Right lobe of liver (tissue), 6 donors: ENCODE results near the gene FGF3. TPM values are rescaled to one million over a fixed set of nuclear protein-coding genes. Genes with fewer than 3 reads are reported as not detected.
A peak's percentile ranks its signal among the peaks of the same experiment; 100 is the strongest.

Experiments used
- ATAC-seq, 4 donors: fragments of 200-7000 bp; cut with Tn5 transposase; one replicate each; pipeline ENCODE4 v1.9.1; 2020; ENCODE audit warnings: mild to moderate bottlenecking in 4 of 4, moderate library complexity in 4 of 4
- DNase-seq, 3 donors: peaks; one replicate each; pipeline ENCODE4 v3.0.0-alpha.2; 2020
- H3K27ac ChIP-seq, 3 donors: fragments of 200-600 bp; one replicate each; pipeline ENCODE4 v1.8.0; 2022
- H3K27me3 ChIP-seq, 2 donors: fragments of 200-600 bp; one replicate each; pipeline ENCODE4 v1.8.0; 2022
- H3K36me3 ChIP-seq, 4 donors: fragments of 200-600 bp; sonication (generic) in 1 of 4; one replicate each; pipeline versions ENCODE4 v1.5.1 to v1.8.0; 2017 to 2022; ENCODE audit warnings: control low read depth in 1 of 4
- H3K4me1 ChIP-seq, 4 donors: fragments of 200-600 bp; sonication (generic) in 1 of 4; one replicate each; pipeline versions ENCODE4 v1.5.1 to v1.8.0; 2017 to 2022; ENCODE audit warnings: control low read depth in 1 of 4
- H3K4me3 ChIP-seq, 3 donors: fragments of 200-600 bp; one replicate each; pipeline ENCODE4 v1.8.0; 2022
- H3K9me3 ChIP-seq, 4 donors: fragments of 200-600 bp; sonication (generic) in 1 of 4; one replicate each; pipeline versions ENCODE4 v1.5.1 to v1.8.0; 2017 to 2022; ENCODE audit warnings: control low read depth in 1 of 4
- CTCF ChIP-seq, 4 donors: fragments of 200-600 bp in 3 of 4; fragments of 450-650 bp in 1 of 4; IDR thresholded peaks; one replicate each; pipeline versions ENCODE4 v1.5.1 to v1.8.0; 2016 to 2022; ENCODE audit warnings: antibody characterized with exemption in 4 of 4, mild to moderate bottlenecking in 2 of 4
- POLR2A ChIP-seq: fragments of 450-650 bp; IDR thresholded peaks from one replicate; pipeline ENCODE4 v1.6.1; 2017; ENCODE audit warnings: antibody characterized with exemption, mild to moderate bottlenecking
- WGBS: methylation state at CpG from one replicate; pipeline ENCODE4 v1.1.6; 2018; ENCODE audit warnings: low coverage, low lambda C conversion rate; ENCODE audit not compliant: insufficient coverage; ENCODE audit errors: missing lambda C conversion rate; 5-methylcytosine and 5-hydroxymethylcytosine counted together
- intact Hi-C, 2 donors: fragments of 100-400 bp; cut with DNase I; formaldehyde crosslinking; loops; one replicate each; pipeline versions ENCODE4 v1.11.2 to v1.14.1; 2022
- total RNA-seq, 6 experiments: library from RNA; depleted of rRNA in 2 of 6; stranded (reverse); fragments of >200 nt in 2 of 6; fragmentation: NEBNext Ultra II Directional in 3 of 6; extraction: Animal tissue kit (Norgen Biotek cat#: 25700) in 3 of 6; gene quantifications; one replicate each; pipeline versions ENCODE4 v1.1.0 to v1.2.4, GENCODE V29; 2016 to 2023
- donor health status: DM: no; HTN: yes; CAD: no.
- donor health status: DM: no; HTN: no; CAD: no.
- donor health status: DM: no; HTN: no; CAD: no.
- donor health status: DM: no; HTN: yes; CAD: no.
- donor health status: DM: no; HTN: yes; CAD: no.

FGF3 gene
- total RNA-seq, 6 experiments from 2014 or later = not detected

DNA sequence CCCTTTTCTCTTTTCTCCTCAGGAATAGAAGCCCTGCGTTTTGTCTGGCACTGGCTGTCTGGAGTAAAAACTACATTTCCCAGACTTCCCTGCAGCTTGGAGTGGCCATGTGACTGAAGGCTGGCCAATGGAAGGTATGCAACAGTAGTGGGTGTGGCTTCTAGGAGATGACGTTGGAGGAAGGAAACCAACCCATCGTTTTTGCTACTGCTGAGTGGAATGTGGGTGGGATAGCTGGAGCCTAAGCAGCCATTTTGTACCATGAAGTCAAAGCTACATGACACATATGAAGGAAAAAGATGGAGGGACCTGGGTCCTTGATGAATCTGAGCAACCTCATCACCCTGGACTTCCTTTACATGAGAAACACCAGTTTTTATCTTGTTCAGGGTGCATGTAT, 19.6 kb downstream of the FGF3 start:
- WGBS = 0% methylated on average over 2 of the region's 3 CpGs
- no peaks in the 10 kb centered on the region for H3K9me3 ChIP-seq

DNA sequence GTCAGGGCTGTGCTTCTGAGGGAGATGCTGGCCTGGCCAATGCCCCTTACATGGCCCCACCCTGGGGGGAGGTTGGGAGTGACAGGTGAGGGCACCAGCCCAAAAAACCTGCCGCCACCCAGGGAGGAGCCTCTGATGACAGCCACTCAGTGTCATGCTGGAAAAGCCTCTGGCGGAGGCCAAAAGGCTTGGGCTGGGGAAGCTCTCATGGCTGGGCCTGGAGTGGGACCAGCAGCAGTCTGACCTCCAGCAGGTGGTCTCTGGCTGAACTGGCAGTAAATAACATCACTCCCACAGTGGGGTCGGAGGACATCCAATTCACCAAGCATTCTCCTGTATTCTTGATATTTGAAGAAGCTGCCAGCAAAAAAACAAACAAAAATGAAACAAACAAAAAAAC, 20.1 kb downstream of the FGF3 start:
- no peak overlapping the region for H3K4me3 ChIP-seq
- H3K27me3 ChIP-seq = no peaks in the 10 kb centered on the region
- TF ChIP-seq POLR2A (no peak), CTCF (IDR thresholded peaks at IDR 0.05) (no peak)
- no peaks in the 10 kb centered on the region for H3K9me3 ChIP-seq
- no peaks in the 10 kb centered on the region for H3K36me3 ChIP-seq
- WGBS = no CpG with 5 or more reads among the region's 3 CpGs
- intact Hi-C loops = no loop called here
- ATAC-seq = no peak
- DNase-seq = peak in 1 of 3 donors; percentile 46
- H3K4me1 ChIP-seq = no peaks in the 10 kb centered on the region
- H3K27ac ChIP-seq = no peak overlapping the region

More for the DNA sequence above, 19.6 kb downstream of the FGF3 start:
- Histone ChIP-seq H3K36me3 (no peaks in the 10 kb centered on the region), H3K4me1 (no peaks in the 10 kb centered on the region), H3K27me3 (no peaks in the 10 kb centered on the region), H3K4me3 (no peak overlapping the region), H3K27ac (no peak overlapping the region)
- intact Hi-C loops = no loop called here
- TF ChIP-seq CTCF (IDR thresholded peaks at IDR 0.05) (no peak), POLR2A (no peak)
- DNase-seq (no peak), ATAC-seq (peak; percentile 26 to 55 (median 44))

GRCh38 chr11:69797737-69798528, 21.3 kb downstream of the FGF3 start:
- Histone ChIP-seq H3K9me3 (no peaks in the 10 kb centered on the region), H3K36me3 (no peaks in the 10 kb centered on the region), H3K27me3 (no peaks in the 10 kb centered on the region), H3K27ac (no peak overlapping the region), H3K4me1 (no peaks in the 10 kb centered on the region), H3K4me3 (no peak overlapping the region)
- DNase-seq (peak in 1 of 3 donors; percentile 50), ATAC-seq (no peak)
- no peak for TF ChIP-seq CTCF (IDR thresholded peaks at IDR 0.05)
- TF ChIP-seq POLR2A = no peak
- intact Hi-C loops = no loop called here
- 74% methylated on average over 5 of the region's 14 CpGs for WGBS

DNA sequence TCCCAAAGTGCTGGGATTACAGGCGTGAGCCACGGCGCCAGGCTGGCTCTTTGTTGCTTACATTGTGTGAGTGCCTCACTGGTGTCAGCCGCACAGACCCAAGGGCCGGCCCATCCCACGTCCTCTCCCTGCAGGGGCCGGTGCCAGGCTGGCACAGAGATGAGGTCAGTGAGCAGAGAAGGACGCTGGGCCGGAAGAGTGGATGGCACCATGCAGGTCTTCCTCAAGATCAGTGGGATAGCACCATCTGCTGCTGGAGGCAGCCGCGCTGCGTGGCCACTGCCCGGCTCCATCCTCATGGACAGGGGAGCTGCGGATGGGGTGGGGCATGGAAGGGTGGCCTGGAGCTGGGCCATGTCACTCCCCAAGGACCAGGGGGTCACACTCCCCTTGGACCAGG, 22.1 kb downstream of the FGF3 start:
- Histone ChIP-seq H3K9me3 (no peaks in the 10 kb centered on the region), H3K27me3 (no peaks in the 10 kb centered on the region), H3K4me3 (no peak overlapping the region), H3K36me3 (no peaks in the 10 kb centered on the region), H3K4me1 (no peaks in the 10 kb centered on the region), H3K27ac (no peak overlapping the region)
- WGBS = 83% methylated on average over 5 of the region's 14 CpGs
- TF ChIP-seq CTCF (IDR thresholded peaks at IDR 0.05) (no peak), POLR2A (no peak)
- peak in 1 of 3 donors; percentile 42 for DNase-seq
- ATAC-seq = peak in 1 of 4 donors; percentile 13
- intact Hi-C loops = no loop called here
